T-helper 2 cell (primary cell): ENCODE data around the gene CUL4A.
"Not testable (repeated sequence)": the region's sequence is repeated elsewhere in the genome, so short reads cannot be mapped to it uniquely, and the experiment has no call there.

ENCODE experiments used
- DNase-seq, 5 experiments: peaks; one replicate each; pipeline versions ENCODE4 v3.0.0 to v3.0.0-alpha.2; 2012 to 2022
- total RNA-seq, 2 donors: gene quantifications; one replicate each; lab custom pipeline; 2026; lab: John Stamatoyannopoulos, UW

The CUL4A gene
- total RNA-seq, result 66.7 to 114 reads per million in 2 donors

GRCh38 chr13:113209336-113209758 lies at the start of gene CUL4A:
Gene CUL4A, plus strand, starts transcription at chr13:113209613. Its CDS starts 15 bp downstream, at chr13:113209628.
- peak; percentile 40 to 85 (median 61) for DNase-seq

- no peak for DNase-seq
Measured at GRCh38 chr13:113159701-113160100, 49.7 kb upstream of the CUL4A start.

- no peak for DNase-seq
Measured at GRCh38 chr13:113160983-113161382, 48.4 kb upstream of the CUL4A start.

- DNase-seq, result no peak
Measured at GRCh38 chr13:113161433-113161832, 48.0 kb upstream of the CUL4A start.

GRCh38 chr13:113161975-113162374 lies 47.4 kb upstream of the CUL4A start:
- not testable (repeated sequence) for DNase-seq

GRCh38 chr13:113162783-113163685 lies 46.4 kb upstream of the CUL4A start:
- peak in 1 of 5 experiments; percentile 36 for DNase-seq

- DNase-seq, result no peak
Measured at GRCh38 chr13:113164492-113164891, 44.9 kb upstream of the CUL4A start.

GRCh38 chr13:113166266-113166665 lies 43.1 kb upstream of the CUL4A start:
- DNase-seq, result no peak

- no peak for DNase-seq
Measured at GRCh38 chr13:113166681-113167080, 42.7 kb upstream of the CUL4A start.

- no peak for DNase-seq
Measured at GRCh38 chr13:113167155-113167554, 42.3 kb upstream of the CUL4A start.

- no peak for DNase-seq
Measured at GRCh38 chr13:113167575-113167974, 41.8 kb upstream of the CUL4A start.

GRCh38 chr13:113168211-113168610 lies 41.2 kb upstream of the CUL4A start:
- DNase-seq, result no peak

GRCh38 chr13:113169277-113170272 lies 39.8 kb upstream of the CUL4A start:
- no peak for DNase-seq

- no peak for DNase-seq
Measured at GRCh38 chr13:113170511-113170910, 38.9 kb upstream of the CUL4A start.

- no peak for DNase-seq
Measured at GRCh38 chr13:113171250-113172125, 37.9 kb upstream of the CUL4A start.

- no peak for DNase-seq
Measured at GRCh38 chr13:113172419-113172926, 36.9 kb upstream of the CUL4A start.

GRCh38 chr13:113176280-113176679 lies 33.1 kb upstream of the CUL4A start:
- DNase-seq, result peak in 3 of 5 experiments; percentile 47 to 83 (median 80)

- DNase-seq, result no peak
Measured at GRCh38 chr13:113176822-113177221, 32.6 kb upstream of the CUL4A start.

- no peak for DNase-seq
Measured at GRCh38 chr13:113178070-113178895, 31.1 kb upstream of the CUL4A start.

- no peak for DNase-seq
Measured at GRCh38 chr13:113178896-113179167, 30.6 kb upstream of the CUL4A start.
